Daoy (cell line): ENCODE measurements around the gene TMEM14A. TPM values are rescaled to one million over a fixed set of nuclear protein-coding genes. Genes with fewer than 3 reads are reported as not detected.
"Not testable (repeated sequence)": the region's sequence is repeated elsewhere in the genome, so short reads cannot be mapped to it uniquely, and the experiment has no call there.

Source experiments
- DNase-seq: peaks from one replicate; pipeline ENCODE4 v3.0.0-alpha.2; 2015; ENCODE audit warnings: low read depth
- total RNA-seq: library from RNA; depleted of rRNA; stranded (reverse); fragments of >200 nt; shearing (Covaris generic); gene quantifications from 2 replicates; pipeline ENCODE4 v1.2.3, GENCODE V29; 2014; rRNA removed

The TMEM14A gene, protein sequence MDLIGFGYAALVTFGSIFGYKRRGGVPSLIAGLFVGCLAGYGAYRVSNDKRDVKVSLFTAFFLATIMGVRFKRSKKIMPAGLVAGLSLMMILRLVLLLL
- 62.4 and 66.7 TPM in 2 replicates for total RNA-seq

- peak; percentile 98 for DNase-seq
Measured at GRCh38 chr6:52670502-52671409, at the start of gene TMEM14A. TSS of gene TMEM14A (plus strand) at chr6:52671113. CDS start at chr6:52677103, 5,990 bp downstream.

GRCh38 chr6:52621631-52622030 lies 49.3 kb upstream of the TMEM14A start:
- no peak for DNase-seq

DNA sequence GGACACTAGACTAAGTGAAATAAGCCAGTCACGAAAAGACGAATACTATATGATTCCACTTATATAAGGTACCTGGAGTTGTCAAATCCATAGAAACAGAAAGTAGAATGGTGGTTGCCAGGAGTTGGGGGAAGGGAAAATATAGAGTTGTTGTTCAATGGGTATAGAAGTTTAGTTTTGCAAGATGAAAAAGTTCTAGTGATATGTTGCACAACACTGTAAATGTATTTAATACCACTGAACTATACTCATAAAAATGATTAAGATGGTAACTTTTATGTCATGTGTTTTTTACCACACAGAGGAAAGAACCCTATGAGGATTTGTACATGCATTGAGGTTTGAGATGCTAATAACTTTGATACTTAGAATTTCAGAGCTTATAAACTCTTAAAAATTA lies 48.1 kb upstream of the TMEM14A start:
- DNase-seq, result no peak

DNA sequence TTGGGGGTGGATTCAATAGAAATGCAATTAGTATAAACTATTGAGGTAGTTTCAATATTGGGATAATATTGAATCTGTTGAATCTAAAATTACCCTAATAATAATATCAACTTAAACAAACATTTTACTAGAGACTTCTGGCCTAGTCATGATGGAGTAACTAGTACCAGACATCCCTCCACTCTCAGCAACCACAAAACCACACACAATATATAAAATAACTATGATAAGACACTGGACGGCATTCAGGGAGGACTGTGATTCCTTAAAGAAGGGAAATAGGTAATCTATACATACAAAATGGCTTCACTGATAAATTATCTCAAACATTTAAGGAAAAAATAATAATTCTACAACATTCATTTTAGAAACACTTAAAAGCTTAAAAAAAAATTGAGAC lies 38.9 kb upstream of the TMEM14A start:
- no peak for DNase-seq

DNA sequence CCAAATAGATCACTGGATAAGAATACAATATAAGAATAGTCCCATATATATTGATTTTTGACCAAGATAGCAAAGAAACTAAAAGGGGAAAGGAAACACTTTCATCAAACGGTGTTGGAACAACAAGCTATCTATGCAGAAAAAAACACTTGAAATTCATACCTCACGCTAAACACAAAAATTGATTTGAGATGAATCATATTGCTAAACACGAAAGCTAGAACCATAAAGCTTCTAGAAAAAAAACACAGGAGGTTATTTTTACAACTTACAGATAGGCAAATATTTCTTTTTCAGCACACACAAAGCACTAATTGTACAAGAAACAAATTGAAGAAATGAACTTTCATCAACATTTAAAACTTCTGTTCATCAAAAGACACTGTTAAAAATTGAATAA lies 36.7 kb upstream of the TMEM14A start:
- DNase-seq, result no peak

DNA sequence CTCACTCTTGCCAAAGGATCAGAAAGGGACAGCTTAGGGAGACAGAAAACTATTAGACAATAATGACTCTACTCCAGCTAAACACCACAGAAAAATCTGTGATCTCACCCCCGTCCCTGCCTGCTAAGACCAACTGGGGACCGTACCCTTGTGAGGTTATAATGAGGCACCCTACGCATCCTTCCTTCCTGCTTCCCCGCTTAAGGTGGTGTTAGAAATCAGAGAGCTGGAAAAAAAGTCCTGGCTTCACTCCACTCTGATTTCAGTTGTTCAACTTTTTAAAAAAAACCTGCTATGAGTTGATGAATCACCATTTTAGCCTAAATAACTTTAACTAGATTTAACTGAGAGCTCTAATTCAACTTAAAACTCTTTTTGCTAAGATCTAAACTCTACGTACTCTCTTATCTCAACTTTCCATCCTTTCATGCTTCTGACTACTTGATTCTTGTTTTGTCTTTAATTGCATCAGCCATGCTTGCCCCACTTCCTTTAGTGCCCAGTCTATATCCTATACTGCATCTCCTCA lies 35.8 kb upstream of the TMEM14A start:
- no peak for DNase-seq

DNA sequence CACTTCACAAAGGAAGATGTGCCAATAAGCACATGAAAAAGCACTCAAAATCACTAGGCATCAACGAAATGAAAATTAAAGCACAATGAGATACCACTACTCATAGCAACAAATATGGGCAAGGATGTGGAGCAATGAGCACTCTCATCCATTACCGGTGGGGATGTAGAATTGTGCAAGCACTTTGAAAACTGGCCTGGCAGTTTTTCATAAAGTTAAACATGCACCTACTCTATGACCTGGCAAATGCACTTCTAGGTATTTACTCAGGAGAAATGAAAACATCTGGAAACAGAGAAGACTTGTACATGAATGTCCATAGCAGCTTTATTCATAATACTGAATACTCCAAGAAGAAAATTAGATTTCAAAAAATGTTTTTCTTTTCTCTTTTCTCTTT lies 34.1 kb upstream of the TMEM14A start:
- DNase-seq, result no peak

DNA sequence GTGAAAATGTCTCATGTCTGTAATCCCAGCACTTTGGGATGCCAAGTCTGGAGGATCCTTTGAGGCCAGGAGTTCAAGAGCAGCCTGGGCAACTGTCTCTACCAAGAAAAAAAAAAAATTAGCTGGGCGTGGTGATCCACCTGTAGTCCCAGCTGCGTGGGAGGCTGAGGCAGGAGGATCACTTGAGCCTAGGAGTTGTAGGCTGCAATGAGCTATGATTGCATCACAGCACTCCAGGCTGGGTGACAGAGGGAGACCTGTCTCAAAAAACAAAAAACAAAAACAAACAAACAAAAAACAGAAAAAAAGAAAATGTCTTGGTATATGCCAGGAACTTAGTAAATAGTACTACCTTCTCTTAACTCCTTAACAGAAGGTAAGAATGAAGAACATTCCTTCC lies 31.4 kb upstream of the TMEM14A start:
- no peak for DNase-seq

DNA sequence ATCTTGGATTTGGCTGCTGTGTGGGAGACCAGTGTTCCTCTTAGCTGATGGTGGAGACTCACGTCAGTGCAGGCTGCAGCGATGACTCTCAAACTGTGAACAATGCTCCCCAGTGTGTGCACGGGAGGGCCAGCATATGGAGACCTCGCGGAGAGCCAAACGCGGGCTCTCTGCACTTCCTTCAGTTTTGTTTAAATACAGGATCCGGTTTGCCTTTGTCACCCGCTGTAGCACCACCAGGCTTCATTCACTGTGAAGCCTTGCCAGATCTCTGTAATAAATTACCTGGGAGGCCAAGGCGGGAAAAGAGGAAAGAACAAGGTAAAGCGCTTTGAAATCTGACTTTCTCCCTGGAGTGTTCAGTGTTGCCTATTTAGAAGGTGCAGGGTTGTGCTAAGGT lies 30.7 kb upstream of the TMEM14A start:
- DNase-seq, result no peak

- DNase-seq, result no peak
Measured at GRCh38 chr6:52640916-52641315, 30.0 kb upstream of the TMEM14A start.

GRCh38 chr6:52641388-52641787 lies 29.5 kb upstream of the TMEM14A start:
- DNase-seq, result no peak

- DNase-seq, result no peak
Measured at GRCh38 chr6:52641826-52642225, 29.1 kb upstream of the TMEM14A start.

- DNase-seq, result no peak
Measured at GRCh38 chr6:52642368-52642767, 28.5 kb upstream of the TMEM14A start.

DNA sequence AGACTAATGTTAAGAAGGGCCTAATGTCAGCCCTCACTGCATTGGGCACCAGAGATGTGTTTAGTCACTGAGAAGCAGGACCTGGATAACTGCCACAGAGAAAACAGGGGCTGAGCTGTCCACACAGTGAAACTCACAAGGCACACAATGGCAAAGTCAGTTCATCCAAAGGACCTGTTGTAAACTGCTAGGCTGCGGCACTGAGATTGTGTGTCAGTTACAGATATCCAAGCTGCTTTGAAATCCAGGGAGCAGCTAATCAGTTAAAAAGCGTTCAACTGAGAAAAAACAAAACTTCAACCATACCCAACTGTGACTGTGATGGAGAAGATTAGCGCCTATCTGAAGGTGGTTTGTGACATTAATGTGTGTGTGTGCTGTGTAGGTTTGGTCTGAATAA lies 27.8 kb upstream of the TMEM14A start:
- DNase-seq, result no peak

DNA sequence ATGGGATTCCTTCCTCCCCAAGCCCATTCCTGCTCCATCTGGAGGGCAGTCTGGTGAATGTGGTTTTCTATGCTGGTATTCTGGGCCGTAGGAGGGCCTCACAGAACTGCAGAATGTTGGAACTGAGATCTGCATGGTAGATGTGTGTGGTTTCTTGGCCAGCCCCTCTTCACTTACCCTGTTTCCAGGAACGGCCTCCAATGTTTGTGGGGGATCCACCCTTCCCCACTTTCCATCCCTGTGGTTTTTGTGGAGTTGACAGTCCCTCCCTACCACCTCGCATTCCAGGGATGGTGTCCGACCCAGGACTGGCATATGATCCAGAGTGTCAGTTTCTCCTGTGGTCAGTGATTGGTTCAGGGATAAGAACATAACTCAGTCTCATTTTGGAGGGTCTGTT lies 26.7 kb upstream of the TMEM14A start:
- no peak for DNase-seq

DNA sequence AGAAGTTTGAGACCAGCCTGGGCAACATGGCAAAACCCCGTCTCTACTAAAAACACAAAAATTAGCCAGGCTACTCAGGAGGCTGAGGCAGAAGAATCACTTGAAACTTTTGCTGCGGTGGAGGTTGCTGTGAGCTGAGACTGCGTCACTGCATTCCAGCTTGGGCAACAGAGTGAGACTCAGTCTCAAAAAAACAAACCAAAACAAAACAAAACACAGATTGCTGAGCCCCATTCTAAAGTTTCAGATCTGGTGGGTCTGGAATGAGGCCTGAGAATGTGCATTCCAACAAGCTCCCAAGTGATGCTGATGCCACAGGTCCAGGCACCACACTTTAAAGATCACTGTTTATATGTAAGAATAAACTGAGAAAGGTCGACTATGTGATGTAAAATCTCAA lies 24.9 kb upstream of the TMEM14A start:
- no peak for DNase-seq

DNA sequence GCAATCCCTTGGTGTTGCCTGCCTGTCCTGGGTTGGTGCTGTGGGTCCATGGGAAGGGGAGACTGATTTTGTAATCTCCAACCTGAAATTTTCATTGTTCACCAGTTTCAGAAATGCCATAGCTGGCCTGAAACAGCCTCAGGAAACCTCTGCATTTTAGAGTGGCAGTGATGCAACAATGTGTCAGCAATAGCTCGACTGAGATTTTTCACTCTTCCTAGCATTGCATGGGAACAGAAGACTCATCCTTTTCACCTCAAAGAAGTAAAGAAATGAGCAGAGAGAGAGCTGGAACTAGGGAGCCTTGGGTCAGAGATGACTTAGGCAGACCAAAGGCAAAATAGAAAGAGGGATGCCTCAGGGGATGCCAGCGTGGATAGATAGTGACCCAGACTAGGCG lies 23.7 kb upstream of the TMEM14A start:
- DNase-seq, result no peak

DNA sequence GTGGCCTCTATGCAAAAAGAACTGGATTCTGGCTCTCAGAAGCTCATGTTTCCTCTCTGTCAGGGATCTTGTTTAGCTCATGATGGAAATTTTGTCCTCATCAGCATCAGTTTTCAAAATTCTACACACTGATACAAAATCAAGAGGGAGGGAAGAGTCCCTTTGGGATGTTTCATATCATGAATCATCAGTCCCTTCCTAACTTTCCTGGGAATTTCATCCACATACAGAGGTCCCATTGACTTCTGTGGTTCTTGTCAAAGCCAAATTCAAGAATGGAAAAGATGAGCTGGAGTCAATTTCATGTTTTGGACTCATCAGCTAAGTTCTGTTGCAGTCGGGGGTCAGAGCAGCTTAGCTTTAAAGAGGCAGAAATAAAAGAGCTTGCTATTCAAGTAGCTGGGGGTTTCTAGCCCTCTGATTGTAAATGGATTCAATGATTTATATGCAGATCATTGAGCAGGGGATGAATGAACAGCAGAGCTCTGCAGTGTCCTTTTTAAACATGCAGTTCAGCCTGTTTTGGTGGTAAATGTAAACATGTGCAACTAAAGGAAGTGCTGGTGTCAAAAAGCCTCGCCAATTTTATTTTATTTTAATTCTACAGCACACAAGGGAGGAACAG lies 21.3 kb upstream of the TMEM14A start:
- DNase-seq, result no peak

GRCh38 chr6:52650941-52651340 lies 20.0 kb upstream of the TMEM14A start:
- DNase-seq, result no peak

GRCh38 chr6:52653151-52653550 lies 17.8 kb upstream of the TMEM14A start:
- no peak for DNase-seq

DNA sequence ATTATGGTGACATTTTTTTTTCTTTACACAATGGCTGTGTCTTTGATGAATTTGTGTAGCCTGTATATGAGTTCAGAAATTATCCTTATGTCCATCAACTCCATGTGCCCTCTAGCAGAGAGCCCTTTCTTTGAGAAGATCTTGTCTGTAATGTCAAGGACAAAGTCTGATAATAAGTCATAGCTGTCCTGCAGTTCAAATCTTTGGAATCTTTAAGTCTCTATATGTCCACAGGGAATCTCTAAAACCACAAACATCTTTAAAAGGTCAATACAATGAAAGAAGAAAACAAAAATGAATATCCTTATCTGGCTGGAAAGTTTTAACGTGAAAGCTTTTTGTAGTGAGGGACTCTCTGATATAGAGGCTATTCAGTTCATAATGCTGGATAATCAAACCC lies 16.9 kb upstream of the TMEM14A start:
- DNase-seq, result no peak

- no peak for DNase-seq
Measured at GRCh38 chr6:52654592-52654991, 16.3 kb upstream of the TMEM14A start.

DNA sequence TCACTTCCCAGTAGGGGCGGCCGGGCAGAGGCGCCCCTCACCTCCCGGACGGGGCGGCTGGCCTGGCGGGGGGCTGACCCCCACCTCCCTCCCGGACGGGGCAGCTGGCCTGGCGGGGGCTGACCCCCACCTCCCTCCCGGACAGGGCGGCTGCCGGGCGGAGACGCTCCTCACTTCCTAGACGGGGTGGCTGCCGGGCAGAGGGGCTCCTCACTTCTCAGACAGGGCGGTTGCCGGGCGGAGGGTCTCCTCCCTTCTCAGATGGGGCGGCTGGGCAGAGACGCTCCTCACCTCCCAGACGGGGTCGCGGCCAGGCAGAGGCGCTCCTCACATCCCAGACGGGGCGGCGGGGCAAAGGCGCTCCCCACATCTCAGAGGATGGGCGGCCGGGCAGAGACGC lies 15.0 kb upstream of the TMEM14A start:
- not testable (repeated sequence) for DNase-seq
